Hepatocyte (in vitro differentiated cells): Measurements from ENCODE around the gene HYAL3. TPM values are rescaled to one million over a fixed set of nuclear protein-coding genes. Genes with fewer than 3 reads are reported as not detected.

ENCODE experiments used
- DNase-seq: peaks from one replicate; pipeline ENCODE4 v3.0.0-alpha.2; 2016; ENCODE audit warnings: low spot score
- H2AFZ ChIP-seq: fragments of 200-600 bp; sonication (generic); 2 replicates; pipeline ENCODE4 v1.6.0; 2016; ENCODE audit warnings: antibody characterized with exemption, mild to moderate bottlenecking
- H3K27ac ChIP-seq: fragments of 200-600 bp; sonication (generic); 2 replicates; pipeline ENCODE4 v1.5.1; 2016; ENCODE audit warnings: mild to moderate bottlenecking
- H3K27me3 ChIP-seq: fragments of 200-600 bp; sonication (generic); 2 replicates; pipeline ENCODE4 v1.6.1; 2016
- H3K36me3 ChIP-seq: fragments of 200-600 bp; sonication (generic); replicated peaks from 2 replicates; pipeline ENCODE4 v1.5.1; 2016; ENCODE audit warnings: low read depth; ENCODE audit not compliant: insufficient read depth
- H3K4me1 ChIP-seq: fragments of 200-600 bp; sonication (generic); 2 replicates; pipeline ENCODE4 v1.5.1; 2016; ENCODE audit warnings: mild to moderate bottlenecking, moderate library complexity; ENCODE audit not compliant: insufficient read depth
- H3K4me2 ChIP-seq: fragments of 200-600 bp; sonication (generic); 2 replicates; pipeline ENCODE4 v1.6.0; 2016
- H3K4me3 ChIP-seq: fragments of 200-600 bp; sonication (generic); 2 replicates; pipeline ENCODE4 v1.5.1; 2016; ENCODE audit warnings: mild to moderate bottlenecking
- H3K79me2 ChIP-seq: fragments of 200-600 bp; sonication (generic); 2 replicates; pipeline ENCODE4 v1.6.0; 2017; ENCODE audit warnings: mild to moderate bottlenecking
- H3K9me2 ChIP-seq: fragments of 200-600 bp; sonication (generic); replicated peaks from 2 replicates; pipeline ENCODE4 v1.6.0; 2017; ENCODE audit warnings: mild to moderate bottlenecking; ENCODE audit not compliant: insufficient read depth
- H3K9me3 ChIP-seq: fragments of 200-600 bp; sonication (generic); 2 replicates; pipeline ENCODE4 v1.5.1; 2016; ENCODE audit warnings: low read depth, mild to moderate bottlenecking
- H4K20me1 ChIP-seq: fragments of 200-600 bp; sonication (generic); 2 replicates; pipeline ENCODE4 v1.6.0; 2016; ENCODE audit warnings: mild to moderate bottlenecking; ENCODE audit not compliant: insufficient read depth, poor library complexity, severe bottlenecking
- EZH2 ChIP-seq: fragments of 200-600 bp; sonication (generic); IDR thresholded peaks from 2 replicates; pipeline ENCODE4 v1.6.1; 2016; ENCODE audit warnings: antibody characterized with exemption, mild to moderate bottlenecking, borderline replicate concordance
- EZH2phosphoT487 ChIP-seq: fragments of 200-600 bp; sonication (generic); IDR thresholded peaks from one replicate; pipeline ENCODE4 v1.6.1; 2018; ENCODE audit warnings: antibody characterized with exemption, mild to moderate bottlenecking, low read depth, moderate library complexity; ENCODE audit not compliant: unreplicated experiment, severe bottlenecking
- WGBS: methylation state at CpG from one replicate; pipeline ENCODE4 v1.1.6; 2016; ENCODE audit warnings: low lambda C conversion rate; ENCODE audit errors: missing lambda C conversion rate; 5-methylcytosine and 5-hydroxymethylcytosine counted together
- polyA plus RNA-seq: library from polyadenylated mRNA; unstranded; fragments of >200 nt; fragmentation: Nextera tagmentation; extraction: Ambion mirVana; gene quantifications from 2 replicates; pipeline ENCODE4 v1.2.1, GENCODE V29; 2016
- total RNA-seq: library from RNA; depleted of rRNA; stranded (reverse); fragments of >200 nt; gene quantifications from 2 replicates; pipeline ENCODE4 v1.2.3, GENCODE V29; 2014
- TF ChIP-seq, protein P1 (sequence below): fragments of 200-600 bp; sonication (generic); IDR thresholded peaks from 2 replicates; pipeline ENCODE4 v1.5.1; 2016; ENCODE audit warnings: antibody characterized with exemption, mild to moderate bottlenecking; ENCODE audit not compliant: poor library complexity

HYAL3 gene
- total and polyA plus RNA-seq, 2 experiments from 2014 or later, result 3.7 to 7.0 TPM

DNA sequence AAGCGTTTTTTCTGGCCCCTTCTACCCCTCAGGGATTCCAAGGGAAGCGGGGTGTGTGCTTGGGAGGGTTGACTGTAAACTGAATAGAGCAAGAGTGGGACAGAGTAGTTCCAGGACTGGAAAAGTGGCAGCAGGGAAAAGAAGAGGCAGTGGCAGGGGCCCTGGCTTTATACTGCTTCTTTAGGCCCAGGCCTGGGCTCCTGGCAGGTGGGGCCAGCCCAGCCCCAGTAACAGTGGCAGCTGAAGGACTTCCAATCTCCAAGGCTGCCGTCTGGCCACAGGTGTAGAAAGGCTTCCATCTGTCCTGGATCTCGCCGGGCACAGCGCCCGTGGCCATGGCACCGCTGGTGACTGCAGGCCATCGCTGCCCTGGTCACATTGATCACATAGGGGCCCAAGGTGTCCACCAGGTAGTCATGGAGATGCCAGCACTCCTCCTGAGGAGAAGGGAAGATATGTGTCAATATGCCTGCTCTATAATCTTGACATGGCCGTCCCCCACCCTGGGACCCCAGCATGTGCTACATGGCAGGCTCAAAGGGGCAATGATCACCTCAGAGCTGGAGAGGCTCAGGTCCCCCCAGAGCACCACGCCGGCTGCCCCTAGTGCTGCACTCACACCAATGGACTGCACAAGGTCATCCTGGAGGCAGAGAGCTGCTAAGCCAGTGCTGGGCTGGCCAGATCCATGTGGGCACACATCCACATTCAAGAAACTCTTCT lies 6.0 kb downstream of the HYAL3 start:
- DNase-seq, result no peak
- no peaks in the 10 kb centered on the region for H3K9me3 ChIP-seq
- H3K4me3 ChIP-seq, result no peak overlapping the region
- H3K27me3 ChIP-seq, result no peaks in the 10 kb centered on the region
- peak overlapping the region; percentile 82 for H3K4me2 ChIP-seq
- H3K9me2 ChIP-seq, result no peaks in the 10 kb centered on the region
- peak overlapping the region; percentile 71 for H3K27ac ChIP-seq
- H4K20me1 ChIP-seq, result no peaks in the 10 kb centered on the region
- WGBS, result 90% methylated on average over 12 of the region's 12 CpGs
- H3K36me3 ChIP-seq, result no peaks in the 10 kb centered on the region
- TF ChIP-seq, protein P1, sequence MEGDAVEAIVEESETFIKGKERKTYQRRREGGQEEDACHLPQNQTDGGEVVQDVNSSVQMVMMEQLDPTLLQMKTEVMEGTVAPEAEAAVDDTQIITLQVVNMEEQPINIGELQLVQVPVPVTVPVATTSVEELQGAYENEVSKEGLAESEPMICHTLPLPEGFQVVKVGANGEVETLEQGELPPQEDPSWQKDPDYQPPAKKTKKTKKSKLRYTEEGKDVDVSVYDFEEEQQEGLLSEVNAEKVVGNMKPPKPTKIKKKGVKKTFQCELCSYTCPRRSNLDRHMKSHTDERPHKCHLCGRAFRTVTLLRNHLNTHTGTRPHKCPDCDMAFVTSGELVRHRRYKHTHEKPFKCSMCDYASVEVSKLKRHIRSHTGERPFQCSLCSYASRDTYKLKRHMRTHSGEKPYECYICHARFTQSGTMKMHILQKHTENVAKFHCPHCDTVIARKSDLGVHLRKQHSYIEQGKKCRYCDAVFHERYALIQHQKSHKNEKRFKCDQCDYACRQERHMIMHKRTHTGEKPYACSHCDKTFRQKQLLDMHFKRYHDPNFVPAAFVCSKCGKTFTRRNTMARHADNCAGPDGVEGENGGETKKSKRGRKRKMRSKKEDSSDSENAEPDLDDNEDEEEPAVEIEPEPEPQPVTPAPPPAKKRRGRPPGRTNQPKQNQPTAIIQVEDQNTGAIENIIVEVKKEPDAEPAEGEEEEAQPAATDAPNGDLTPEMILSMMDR, result no peak
- TF ChIP-seq EZH2phosphoT487 (no peak), EZH2 (no peak)
- H3K4me1 ChIP-seq, result peaks cover 18% of the 10 kb centered on the region
- peaks cover 16% of the 10 kb centered on the region for H3K79me2 ChIP-seq
- peak overlapping the region; percentile 54 for H2AFZ ChIP-seq

DNA sequence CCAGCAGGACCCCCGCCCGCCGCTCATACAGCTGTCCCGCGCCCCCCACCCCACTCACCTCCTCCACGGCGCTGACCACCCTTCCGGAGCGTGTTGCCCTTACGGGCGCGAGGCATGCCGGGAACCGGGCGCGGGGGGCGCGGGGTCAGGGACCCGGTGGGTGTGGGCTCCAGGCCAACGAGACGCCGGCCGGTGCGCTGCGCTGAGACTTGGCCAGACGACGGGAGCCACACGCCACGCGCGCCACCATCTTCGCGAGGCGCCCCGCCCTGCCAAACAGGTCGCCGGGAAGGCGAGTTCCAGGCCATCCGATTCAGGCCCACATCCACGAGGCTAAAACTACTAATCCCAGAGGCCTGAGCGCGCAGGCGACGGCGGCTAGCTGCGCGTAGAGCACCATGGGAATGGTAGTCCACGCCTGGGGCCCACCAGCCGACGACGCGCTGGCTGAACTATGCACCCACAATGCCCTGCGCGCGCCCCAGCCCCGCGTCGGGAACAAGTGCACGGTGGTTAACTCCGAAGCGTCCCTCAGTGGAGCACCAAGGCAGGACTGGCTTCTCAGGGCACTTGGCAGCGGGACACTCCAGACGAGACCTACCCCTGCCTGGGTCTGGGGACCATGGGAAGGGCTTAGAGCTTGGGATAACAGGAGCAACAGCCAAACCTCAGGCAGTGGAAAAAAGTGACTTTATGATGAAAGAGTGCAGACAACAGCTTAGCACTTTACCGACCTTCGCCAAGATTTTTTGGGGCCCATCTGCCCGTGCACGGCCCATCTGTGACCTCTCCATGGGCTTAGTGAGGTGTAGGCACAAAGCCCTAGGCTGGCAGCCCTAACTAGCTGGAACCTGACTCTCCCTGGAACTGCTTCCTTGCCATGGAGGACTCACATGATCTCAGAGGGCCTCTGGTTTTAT lies 6.8 kb downstream of the HYAL3 start, which contains the start of gene IFRD2:
Gene IFRD2, minus strand, starts transcription at position 271 of the 920 bp plus-strand sequence. Its CDS starts 155 bp downstream, at position 116.
- no peaks in the 10 kb centered on the region for H3K9me3 ChIP-seq
- 9% methylated on average over 32 of the region's 67 CpGs for WGBS
- peaks cover 16% of the 10 kb centered on the region for H3K79me2 ChIP-seq
- no peaks in the 10 kb centered on the region for H4K20me1 ChIP-seq
- H3K27ac ChIP-seq, result peak within 1 kb of the TSS; percentile 97
- no peaks in the 10 kb centered on the region for H3K36me3 ChIP-seq
- no peaks in the 10 kb centered on the region for H3K27me3 ChIP-seq
- peak within 1 kb of the TSS; percentile 81 for H3K4me3 ChIP-seq
- peak within 1 kb of the TSS; percentile 73 for H2AFZ ChIP-seq
- TF ChIP-seq, protein P1, result no peak
- TF ChIP-seq EZH2, result no peak
- no peak for TF ChIP-seq EZH2phosphoT487
- peak; percentile 98 for DNase-seq
- peak within 1 kb of the TSS; percentile 100 for H3K4me2 ChIP-seq
- peaks cover 15% of the 10 kb centered on the region for H3K4me1 ChIP-seq
- H3K9me2 ChIP-seq, result no peaks in the 10 kb centered on the region

DNA sequence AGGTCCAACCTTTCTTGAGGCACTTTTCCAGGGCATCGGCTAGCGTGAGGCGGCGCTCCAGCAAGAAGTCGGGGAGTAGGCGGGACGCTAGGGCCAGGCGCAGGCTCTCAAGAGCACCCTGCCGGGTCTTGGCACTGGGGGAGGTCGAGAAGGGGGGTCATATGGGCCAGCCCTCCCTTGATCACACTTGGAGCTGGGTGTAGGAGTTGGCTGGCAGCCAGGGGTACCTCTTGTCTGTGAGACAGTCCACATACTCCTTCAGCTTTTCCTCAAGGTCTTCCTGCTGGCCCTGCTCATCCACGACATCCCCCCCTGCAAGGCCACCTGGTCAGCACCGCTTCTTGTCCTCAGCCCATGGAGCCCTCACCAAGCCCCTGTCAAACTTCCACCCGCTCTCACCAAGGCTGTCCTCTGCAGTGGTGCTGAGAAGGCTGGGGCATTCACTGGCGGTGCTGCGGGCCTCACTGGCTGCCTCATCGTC lies 9.0 kb downstream of the HYAL3 start:
- WGBS, result 96% methylated on average over 16 of the region's 16 CpGs
- H3K9me3 ChIP-seq, result no peaks in the 10 kb centered on the region
- no peak for DNase-seq

More for the DNA sequence above, 9.0 kb downstream of the HYAL3 start:
- Histone ChIP-seq H3K27me3 (no peaks in the 10 kb centered on the region), H4K20me1 (no peaks in the 10 kb centered on the region), H3K4me2 (peak overlapping the region; percentile 100), H2AFZ (no peak overlapping the region), H3K4me3 (no peak overlapping the region), H3K79me2 (peaks cover 16% of the 10 kb centered on the region), H3K4me1 (peaks cover 15% of the 10 kb centered on the region), H3K9me2 (no peaks in the 10 kb centered on the region), H3K27ac (no peak overlapping the region), H3K36me3 (no peaks in the 10 kb centered on the region)
- TF ChIP-seq EZH2phosphoT487, result no peak
- TF ChIP-seq, protein P1, result no peak
- no peak for TF ChIP-seq EZH2
